Measurements from ENCODE around the gene PPARGC1A. TPM values are rescaled to one million over a fixed set of nuclear protein-coding genes. Genes with fewer than 3 reads are reported as not detected.

Gene PPARGC1A
- total RNA-seq, 6 donors from 2014 or later, result 4.6 to 16.8 (median 11.8) TPM

GRCh38 chr4:23855912-23856605 lies 33.8 kb downstream of the PPARGC1A start:
- WGBS, 2 donors, result 50 to 76% methylated on average over 5 of the region's 5 CpGs
- H3K36me3 ChIP-seq, result no peaks in the 10 kb centered on the region
- no peaks in the 10 kb centered on the region for H3K9me3 ChIP-seq
- H3K4me3 ChIP-seq, result no peak overlapping the region
- H3K27me3 ChIP-seq, result no peaks in the 10 kb centered on the region
- H3K27ac ChIP-seq, result no peak overlapping the region
- DNase-seq, result no peak
- H3K4me1 ChIP-seq, result peaks cover 0 to 11% (median 8%) of the 10 kb centered on the region in 4 donors
- ATAC-seq (ENCODE audit: low FRiP score in 2 of 2), result no peak
- TF ChIP-seq POLR2AphosphoS5 (IDR thresholded peaks at IDR 0.05) (no peak), CTCF (IDR thresholded peaks at IDR 0.05) (no peak), EP300 (IDR thresholded peaks at IDR 0.05) (no peak), POLR2A (IDR thresholded peaks at IDR 0.05) (no peak)

GRCh38 chr4:23853986-23854660 lies 35.7 kb downstream of the PPARGC1A start:
- H3K36me3 ChIP-seq, result no peaks in the 10 kb centered on the region
- no peaks in the 10 kb centered on the region for H3K27me3 ChIP-seq
- no peak for DNase-seq
- ATAC-seq (ENCODE audit: low FRiP score in 2 of 2), result no peak
- TF ChIP-seq POLR2A (IDR thresholded peaks at IDR 0.05) (no peak), EP300 (IDR thresholded peaks at IDR 0.05) (no peak), CTCF (IDR thresholded peaks at IDR 0.05) (no peak), POLR2AphosphoS5 (IDR thresholded peaks at IDR 0.05) (no peak)
- H3K27ac ChIP-seq, result peak overlapping the region in 1 of 4 donors; percentile 20
- no peaks in the 10 kb centered on the region for H3K9me3 ChIP-seq
- no peak overlapping the region for H3K4me3 ChIP-seq
- H3K4me1 ChIP-seq, result peaks cover 0 to 11% (median 8%) of the 10 kb centered on the region in 4 donors
- 72 to 85% methylated on average over 4 of the region's 4 CpGs for WGBS, 2 donors

- WGBS, 2 donors, result 86 to 94% methylated on average over 2 of the region's 2 CpGs
These were observed 38.4 kb downstream of the PPARGC1A start for GRCh38 chr4:23851464-23851863.

GRCh38 chr4:23847158-23847557 lies 42.7 kb downstream of the PPARGC1A start:
- Histone ChIP-seq H3K27me3 (no peaks in the 10 kb centered on the region), H3K4me1 (no peaks in the 10 kb centered on the region), H3K36me3 (no peaks in the 10 kb centered on the region), H3K27ac (no peak overlapping the region), H3K4me3 (no peak overlapping the region), H3K9me3 (no peaks in the 10 kb centered on the region)
- DNase-seq (no peak), ATAC-seq (ENCODE audit: low FRiP score in 2 of 2) (no peak)
- WGBS, 2 donors, result 80 to 100% methylated on average over 2 of the region's 2 CpGs
- TF ChIP-seq POLR2A (IDR thresholded peaks at IDR 0.05) (no peak), EP300 (IDR thresholded peaks at IDR 0.05) (no peak), CTCF (IDR thresholded peaks at IDR 0.05) (no peak), POLR2AphosphoS5 (IDR thresholded peaks at IDR 0.05) (no peak)

More at GRCh38 chr4:23851464-23851863, 38.4 kb downstream of the PPARGC1A start:
- DNase-seq (no peak), ATAC-seq (ENCODE audit: low FRiP score in 2 of 2) (no peak)
- Histone ChIP-seq H3K4me3 (no peak overlapping the region), H3K9me3 (no peaks in the 10 kb centered on the region), H3K27me3 (no peaks in the 10 kb centered on the region), H3K27ac (no peak overlapping the region), H3K36me3 (no peaks in the 10 kb centered on the region), H3K4me1 (peaks cover 0 to 6% (median 3%) of the 10 kb centered on the region in 4 donors)
- TF ChIP-seq POLR2A (IDR thresholded peaks at IDR 0.05), result no peak
- TF ChIP-seq EP300 (IDR thresholded peaks at IDR 0.05), result no peak
- TF ChIP-seq CTCF (IDR thresholded peaks at IDR 0.05), result no peak
- no peak for TF ChIP-seq POLR2AphosphoS5 (IDR thresholded peaks at IDR 0.05)
